CD4-positive, alpha-beta T cell treated with Interleukin-17A for 4 hours (primary cell): ENCODE results near the gene PRDM11.

Source experiments
- DNase-seq: peaks from one replicate; pipeline ENCODE4 v3.0.0-alpha.2; 2020; ENCODE audit warnings: mixed read lengths

PRDM11 gene

DNA sequence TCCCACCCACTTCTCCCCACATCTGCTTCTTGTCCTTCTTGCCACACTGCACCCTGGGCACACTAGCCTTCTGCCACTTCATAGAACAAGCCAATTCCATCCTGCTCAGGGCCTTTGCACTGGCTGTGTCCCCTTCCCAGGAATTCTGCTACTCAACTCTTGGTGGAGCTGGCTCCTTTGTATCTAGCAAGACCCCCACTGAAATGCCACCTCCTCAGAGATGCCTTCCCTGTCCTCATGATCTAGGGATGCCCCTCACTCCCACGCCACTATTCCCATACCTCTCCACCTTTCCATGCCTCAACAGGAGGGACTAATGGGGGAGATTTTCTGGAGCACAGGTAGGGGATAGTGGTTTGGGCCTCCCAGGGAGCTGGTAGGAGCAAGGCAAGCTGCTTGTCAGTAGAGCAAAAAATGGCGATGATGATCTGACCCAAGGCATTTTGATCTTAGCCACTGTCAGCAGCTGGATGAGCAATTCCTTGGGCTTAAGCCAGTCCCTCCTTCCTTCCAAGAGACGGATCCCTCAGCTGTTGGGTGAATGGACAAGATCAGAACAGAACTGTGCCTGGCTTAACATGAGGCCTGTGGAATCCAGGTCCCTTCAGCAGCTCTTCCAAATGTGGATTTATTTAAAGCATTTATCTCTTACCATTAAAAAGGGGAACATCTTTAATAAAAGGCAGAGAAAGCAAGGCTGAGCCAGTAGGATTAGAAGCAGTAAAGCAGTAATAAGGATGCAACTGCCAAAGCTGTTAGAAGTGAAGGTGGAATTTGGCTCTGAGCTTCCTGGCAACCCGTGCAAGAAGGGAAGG is 4.0 kb upstream of the PRDM11 start:
- no peak for DNase-seq

DNA sequence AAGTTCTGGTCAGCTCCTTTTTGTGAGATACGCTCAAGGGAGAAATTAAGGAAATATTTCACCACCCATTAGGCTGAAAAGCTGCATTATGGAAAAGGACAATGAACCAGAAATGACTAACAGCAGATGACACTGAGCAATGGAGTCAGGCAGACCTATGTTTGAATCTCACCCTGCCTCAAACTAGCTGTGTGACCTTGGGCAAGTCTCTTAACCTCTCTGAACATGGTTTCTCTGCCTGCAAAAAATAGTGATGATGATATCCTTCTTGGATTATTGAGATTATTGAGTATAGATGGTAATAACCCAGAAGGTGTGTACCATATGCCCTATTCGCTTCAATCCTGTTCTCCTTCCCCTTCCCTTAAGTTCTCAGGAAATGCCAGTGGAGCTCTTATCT is 2.9 kb upstream of the PRDM11 start:
- DNase-seq, result no peak

DNA sequence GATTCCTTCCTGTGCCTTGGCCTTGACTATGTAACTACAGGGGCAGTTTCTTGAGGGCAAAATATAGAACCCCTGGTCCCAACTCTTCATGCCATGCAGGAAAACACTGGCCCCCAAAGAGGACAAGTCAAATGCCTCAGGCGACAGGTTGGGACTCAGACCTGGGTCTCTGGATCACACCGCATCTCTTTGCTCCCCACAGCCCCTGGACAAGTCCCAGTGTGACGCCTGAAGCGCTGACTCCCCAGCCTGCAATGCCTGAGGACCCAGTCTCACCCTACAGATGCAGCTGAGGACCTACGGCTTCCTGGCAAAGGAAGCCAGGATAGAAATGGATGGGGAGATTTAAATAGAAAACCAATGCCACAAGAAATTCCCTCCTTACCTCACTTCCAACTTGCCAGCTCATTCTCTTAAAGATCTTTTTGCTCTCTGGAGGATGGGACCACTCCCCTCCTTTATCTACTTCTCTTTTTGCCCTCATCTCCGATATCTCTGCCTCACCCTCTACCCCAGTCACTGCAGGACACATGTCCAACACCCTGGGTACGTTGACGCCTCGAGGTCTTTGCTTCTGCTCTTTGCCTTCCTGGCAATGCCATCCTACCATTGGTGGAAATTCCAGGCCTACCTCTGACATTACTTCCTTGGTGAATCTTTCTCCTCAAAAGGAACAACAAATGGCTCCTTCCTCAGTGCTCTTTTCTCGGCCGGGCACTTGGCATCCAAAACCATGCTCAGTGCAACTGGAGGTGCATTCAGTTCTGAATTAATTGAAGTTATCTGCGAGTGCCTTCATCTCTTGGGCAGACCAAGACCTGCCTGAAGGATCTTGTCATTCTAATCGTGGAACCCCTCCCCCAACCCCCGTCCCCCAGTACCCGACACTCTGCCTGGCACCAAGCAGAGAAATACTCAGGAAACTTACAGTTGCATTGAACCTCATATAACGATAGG is 2.0 kb upstream of the PRDM11 start:
- DNase-seq, result no peak

DNA sequence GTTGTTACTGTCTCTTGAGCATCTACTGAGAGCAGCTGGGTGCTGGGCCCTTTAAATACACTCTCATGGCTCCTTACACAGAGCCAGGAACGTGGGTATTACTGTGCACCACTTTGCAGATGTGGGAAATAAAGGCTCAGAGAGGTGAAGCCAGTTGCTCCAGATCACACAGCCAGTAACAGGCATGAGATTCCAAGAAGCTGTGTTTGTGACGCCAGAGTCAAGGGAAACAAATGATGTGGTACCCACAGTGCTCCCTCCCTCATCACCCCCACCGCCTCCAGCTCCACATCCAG is 1.4 kb upstream of the PRDM11 start:
- DNase-seq, result no peak

DNA sequence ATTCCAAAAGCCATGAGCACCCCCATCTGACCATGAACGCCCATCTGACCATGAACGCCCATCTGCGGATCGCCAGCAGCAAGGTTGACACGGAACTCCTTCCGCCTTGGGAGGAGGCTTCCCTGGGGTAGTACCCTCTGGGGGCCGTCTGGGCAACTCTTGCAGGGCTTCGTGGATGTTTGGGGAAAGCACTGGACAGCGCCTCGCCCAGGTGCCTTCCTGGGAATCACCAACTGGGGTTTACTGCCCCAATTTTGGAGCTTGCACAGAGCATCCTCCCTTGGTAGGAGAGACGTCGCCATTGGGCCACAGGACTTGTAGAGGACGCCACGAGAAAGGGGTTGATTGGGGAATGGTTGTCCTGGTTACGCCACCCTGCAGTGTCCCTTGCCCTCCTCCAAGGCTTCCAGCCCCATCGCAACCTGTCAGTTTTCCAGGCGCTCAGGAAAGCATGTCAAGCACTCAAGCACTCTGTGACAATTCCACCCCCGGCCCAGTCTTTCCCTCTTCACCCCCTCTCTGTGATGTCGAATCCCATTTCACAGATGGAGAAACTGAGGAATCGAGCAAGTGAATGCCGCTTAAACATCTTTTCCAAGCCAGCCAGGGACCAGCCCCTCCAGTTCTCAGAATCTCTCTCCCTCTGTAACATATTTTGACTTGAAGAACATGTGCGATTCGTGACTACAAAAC is 914 bp upstream of the PRDM11 start:
- DNase-seq, result no peak

DNA sequence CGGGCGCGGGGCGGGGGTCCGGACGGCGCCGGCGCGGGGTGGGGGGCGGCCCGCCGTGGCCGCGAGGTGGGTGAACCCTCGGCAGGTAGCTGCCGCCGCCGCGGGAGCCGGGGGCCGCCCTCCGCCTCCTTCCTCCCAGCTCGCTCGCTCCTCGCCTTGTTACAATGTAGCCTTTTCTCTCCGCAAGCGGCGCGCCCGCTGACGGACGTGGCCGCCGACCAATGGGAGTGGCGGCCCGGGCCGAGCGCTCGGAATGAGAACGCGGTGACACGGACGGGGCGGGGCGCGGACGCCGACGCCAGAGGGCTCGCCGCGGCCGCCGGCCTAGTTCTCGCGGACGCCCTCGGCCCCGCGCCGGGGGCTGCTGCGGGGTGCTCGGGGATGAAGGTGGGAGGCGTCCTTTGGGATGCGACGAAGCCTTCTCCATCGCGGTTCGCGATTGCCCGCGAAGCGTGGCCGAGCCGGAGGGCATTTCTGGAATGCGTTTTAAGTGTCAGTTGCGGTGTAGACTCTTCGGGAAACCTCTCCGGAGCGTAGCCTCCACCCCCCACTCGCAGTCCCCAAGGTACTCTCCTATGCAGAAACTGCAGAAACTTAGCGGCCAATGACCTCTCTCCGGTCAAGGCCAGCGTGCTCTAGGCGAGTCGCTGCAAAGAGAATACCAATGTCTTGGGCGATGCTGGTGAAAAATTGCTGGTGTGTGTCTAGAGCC is 734 bp downstream of the PRDM11 start:
- peak; percentile 94 for DNase-seq

DNA sequence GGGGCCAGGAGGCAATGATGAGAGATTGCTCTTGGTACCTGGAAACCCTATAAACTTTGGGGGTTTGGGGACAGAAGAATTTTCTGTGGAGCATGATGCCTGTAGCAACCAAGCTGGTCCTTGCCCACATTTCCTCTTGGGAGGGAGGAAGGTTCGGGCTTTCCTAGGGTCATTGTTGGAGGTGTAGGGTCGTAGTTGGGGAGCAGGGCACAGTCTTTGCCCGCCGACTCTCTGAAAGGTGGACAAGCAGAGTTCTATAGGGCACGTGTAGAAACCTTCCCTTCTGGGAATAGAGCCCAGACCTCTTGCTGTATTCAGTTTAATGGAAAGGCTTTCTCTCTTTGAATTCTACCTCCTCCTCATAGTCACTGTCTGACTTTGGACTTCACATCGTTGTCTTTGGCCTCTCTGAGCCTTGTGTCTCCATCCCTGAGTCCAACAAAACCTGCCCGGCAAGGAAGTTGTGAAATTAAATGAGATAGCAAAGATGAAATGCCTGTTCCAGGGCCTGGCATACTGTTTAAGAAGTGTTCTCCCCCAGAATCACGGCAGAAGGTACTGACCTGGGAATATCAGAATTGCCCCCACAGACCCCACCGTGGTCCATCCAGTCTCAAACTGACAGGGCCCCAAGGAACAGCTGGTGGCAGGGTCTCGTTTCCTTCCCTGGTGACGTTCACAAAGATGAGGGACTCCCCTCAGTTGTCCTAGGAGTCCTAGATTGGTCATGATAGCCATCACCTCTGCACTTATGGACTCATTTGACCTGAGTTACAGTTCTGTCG is 1.6 kb downstream of the PRDM11 start:
- no peak for DNase-seq

DNA sequence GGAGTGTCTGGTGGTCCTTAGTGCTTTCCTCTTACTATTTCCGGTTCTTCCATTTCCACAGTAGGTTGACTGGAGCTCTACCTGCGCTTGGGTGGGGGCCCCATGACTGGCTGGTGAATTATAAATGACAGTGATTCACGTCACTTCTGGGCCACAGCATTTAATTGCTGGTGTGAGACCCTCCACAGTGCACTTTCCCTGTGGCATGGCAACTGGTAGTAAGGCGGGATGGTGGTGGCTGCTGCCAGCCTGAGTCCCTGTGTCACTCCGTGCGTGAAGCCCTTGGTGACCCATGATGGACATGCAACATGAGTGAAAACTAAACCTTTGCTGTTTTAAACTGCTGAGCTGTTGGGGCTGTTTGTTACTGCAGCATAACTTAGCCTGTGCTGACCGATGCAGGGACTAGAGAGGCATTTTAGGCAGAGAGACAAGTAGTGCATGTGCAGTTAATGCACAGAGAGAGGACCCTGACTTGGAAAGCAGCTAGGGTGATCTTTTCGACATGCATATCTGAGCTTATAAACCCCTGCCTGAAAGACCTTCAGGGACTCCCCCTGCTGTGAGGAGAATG is 3.1 kb downstream of the PRDM11 start:
- no peak for DNase-seq

DNA sequence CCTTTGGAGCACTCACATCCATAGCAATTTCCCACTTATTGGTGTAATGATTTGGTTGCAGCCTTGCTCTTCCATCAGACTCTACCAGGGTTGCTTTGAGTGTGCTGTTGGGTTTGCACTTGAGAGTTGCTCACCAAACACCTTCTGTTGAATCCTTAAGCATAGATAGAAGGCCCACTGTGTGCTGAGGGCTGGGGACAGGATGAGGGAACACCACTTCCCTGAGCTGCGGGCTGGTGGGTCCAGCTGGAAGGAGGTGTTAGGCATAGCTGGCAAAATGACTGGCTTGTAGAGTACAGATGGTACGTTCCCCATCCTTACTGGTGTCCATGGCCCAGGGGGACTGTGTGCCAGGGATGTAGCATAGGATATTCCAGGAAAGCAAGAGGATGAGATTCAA is 3.9 kb downstream of the PRDM11 start:
- DNase-seq, result no peak

DNA sequence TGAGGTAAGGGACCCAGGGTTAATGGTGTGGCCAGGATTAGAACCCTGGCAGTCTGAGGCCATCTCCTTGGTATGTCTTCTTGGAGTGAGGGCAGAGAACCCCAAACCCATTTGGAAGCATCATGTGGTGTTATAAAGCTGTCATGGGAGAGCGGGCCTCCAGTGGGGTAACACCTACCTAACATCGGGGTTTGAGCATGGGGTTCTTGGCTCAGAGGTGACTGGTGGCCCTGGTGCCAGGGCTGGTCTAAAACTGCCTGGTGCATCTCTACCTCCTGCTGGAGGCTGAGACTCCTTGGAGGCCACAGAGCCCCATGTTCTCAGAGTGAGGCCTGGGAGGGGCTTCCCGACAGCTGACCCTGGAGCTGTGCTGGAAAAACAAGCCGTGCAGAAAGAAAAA is 4.5 kb downstream of the PRDM11 start:
- DNase-seq, result no peak

DNA sequence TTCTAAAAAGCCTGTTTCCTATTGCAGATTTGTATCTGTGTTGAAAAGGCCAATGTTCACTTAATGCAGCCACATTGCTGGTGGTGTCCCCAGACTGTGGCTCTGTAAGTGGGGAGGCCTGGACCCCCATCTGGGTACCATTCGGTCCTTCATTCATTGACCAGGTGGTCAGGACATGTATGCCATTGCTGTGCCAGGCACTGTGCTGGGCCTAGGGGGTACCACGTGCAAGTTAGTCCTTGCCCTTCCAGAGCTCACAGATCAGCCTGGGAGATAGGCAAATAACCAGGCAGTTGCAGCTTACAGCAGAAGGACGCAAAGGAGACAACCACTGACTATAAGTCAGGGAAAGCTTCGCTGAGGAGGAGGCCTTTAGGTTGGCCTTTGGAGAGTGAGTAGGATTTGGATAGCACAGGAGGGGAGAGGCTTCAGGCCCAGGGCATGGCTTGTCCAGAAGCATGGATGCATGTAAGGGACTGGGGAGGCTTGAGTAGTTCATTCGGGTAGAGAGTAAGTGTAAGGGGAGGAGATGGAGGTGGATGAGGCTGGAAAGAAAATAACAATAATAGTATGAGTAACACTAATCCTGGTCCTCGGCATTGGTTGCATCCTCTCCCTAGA is 5.0 kb downstream of the PRDM11 start:
- DNase-seq, result no peak

DNA sequence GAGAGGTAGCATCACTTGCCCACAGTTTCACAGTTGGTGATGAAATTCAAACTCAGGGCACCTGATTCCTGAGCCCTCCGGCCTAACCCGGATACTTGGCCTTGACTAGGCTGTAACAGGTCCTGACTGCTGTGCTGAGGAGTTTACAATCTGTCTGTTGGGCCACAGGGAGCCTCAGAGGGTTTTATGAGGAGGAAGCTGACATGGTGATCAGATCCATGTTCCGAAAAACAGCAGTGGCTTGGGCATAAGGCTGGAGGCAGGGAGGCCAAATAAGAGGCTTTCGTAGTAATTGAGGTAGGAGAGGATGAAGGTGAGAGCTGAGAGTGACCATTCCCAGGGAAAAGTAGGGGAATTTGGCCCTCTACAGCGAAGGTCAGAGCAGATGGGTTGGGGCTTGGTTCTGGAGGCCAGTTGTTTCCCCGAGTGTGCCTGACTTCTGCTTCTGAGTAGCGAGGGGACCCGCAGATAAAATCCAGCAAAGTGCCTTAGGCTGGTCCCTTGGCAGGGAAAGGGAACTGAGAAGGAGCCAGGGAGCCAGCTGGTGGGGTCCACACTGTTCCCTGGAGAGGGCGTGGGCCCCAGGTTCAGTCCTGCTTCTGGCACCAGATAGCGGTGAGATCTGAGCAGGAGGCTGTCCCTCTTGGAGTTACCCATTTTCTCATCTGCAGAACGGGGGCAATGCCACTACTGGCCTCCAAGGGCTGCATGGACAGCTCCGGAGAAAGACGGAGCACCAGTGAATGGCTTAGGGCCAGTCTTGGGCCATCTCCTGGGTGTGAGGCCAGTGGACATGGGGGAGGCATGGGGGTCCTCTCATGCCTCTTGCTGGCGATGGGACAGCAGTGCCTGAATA is 6.5 kb downstream of the PRDM11 start:
- DNase-seq, result no peak

DNA sequence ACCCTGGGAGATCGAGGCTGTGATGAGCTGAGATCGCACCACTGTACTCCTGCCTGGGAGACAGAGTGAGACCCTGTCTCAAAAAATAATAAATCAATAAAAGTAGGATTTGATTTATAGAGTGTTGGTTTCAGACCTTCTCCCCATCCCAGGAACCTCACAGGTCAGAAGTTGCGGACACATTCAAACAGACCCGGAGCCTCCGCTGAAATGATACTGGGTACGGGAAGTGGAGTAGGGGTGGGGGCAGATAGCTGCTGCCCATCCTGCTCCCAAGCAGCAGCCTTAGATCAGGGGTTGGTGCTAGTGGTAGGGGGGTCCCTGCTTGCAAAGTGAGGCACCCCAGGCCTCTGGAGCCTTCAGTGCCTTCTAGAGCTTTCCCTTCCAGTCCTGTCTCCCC is 7.8 kb downstream of the PRDM11 start:
- no peak for DNase-seq

DNA sequence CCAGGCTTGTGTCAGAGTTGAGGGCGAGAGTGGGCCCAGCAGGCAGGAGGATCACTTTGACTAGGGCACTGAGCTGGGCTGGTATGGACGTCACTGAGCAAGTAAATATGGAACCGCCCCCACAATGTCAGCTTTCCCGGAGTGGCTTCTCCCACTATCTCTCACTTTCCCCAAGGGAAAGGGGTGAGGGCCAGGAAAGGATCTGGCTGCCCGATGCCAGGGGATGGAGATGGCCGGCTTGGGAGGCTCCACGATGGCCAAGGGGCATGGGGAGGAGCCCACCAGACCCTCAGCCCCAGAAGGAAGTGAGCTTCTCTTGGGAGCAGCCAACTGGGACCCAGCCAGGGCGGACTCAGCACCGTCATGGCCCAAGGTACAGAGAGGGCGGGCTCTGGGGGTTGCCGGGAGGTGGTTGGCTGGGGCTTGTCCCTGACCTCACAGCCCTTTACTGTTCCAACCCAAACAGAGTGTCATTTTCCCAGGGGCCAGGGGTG is 8.7 kb downstream of the PRDM11 start:
- DNase-seq, result no peak

DNA sequence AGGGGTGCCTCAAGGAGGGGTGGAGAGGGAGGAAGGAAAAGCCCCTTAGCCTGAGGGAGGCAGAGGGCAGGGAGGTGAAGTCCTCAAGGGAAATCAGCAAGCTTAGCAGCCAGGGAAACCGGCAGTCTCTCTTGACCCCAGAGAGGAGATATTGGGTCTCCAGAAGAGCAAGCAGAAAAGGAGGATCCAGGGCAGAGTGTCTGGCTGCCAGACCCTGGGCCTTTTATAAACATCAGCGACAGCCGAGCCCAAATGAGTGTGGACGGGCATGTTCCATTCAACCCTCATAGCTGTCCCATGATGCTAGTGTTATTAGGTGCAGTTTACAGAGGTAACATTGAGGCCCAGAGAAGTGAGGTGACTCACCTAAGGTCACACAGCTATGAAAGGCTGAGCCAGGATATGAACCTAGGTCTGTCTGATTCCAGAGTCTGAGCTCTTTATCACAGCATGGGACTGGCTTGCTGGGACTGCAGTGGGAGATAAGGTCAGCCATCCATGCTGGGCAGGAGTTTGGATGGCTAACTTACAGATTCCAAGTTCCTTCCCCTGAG is 9.3 kb downstream of the PRDM11 start:
- no peak for DNase-seq

DNA sequence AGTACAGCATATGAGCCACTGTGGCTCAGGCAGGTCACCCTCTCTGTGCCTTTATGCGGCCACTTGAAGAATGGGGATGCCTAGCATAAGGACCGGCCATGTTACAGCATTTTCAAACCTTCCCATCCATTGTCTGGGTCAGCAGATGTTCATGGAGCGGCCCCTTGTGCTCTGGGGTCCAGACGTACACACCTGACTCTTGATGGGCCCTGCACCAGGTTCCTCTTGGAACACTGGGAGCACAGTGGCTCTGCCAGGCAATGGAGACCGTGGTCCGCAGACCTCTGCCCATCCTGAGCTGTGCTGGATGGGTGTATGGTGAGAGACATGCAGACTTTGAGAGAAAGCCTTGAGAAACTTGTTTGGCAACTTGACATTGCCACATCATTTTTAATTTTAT is 9.8 kb downstream of the PRDM11 start:
- no peak for DNase-seq

DNA sequence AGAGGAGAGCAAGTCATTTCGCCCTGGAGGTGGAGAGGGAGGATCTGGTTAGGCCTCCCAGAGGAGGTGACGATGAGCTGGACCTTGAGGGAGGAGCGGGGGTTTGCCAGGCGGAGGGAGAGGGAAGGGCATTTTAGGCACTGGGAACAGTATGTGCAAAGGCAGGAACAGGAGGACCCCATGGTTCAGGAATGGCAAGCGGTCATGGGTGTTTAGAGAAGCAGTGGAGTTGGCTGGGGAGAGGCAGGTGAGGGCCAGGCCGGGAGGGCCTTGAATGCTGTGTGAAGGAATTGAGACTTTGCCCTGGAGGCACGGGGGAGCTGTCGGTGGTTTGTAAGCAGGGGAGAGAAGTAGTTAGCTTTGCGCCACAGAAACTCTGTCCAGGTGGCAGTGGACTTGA is 10.3 kb downstream of the PRDM11 start:
- DNase-seq, result no peak

DNA sequence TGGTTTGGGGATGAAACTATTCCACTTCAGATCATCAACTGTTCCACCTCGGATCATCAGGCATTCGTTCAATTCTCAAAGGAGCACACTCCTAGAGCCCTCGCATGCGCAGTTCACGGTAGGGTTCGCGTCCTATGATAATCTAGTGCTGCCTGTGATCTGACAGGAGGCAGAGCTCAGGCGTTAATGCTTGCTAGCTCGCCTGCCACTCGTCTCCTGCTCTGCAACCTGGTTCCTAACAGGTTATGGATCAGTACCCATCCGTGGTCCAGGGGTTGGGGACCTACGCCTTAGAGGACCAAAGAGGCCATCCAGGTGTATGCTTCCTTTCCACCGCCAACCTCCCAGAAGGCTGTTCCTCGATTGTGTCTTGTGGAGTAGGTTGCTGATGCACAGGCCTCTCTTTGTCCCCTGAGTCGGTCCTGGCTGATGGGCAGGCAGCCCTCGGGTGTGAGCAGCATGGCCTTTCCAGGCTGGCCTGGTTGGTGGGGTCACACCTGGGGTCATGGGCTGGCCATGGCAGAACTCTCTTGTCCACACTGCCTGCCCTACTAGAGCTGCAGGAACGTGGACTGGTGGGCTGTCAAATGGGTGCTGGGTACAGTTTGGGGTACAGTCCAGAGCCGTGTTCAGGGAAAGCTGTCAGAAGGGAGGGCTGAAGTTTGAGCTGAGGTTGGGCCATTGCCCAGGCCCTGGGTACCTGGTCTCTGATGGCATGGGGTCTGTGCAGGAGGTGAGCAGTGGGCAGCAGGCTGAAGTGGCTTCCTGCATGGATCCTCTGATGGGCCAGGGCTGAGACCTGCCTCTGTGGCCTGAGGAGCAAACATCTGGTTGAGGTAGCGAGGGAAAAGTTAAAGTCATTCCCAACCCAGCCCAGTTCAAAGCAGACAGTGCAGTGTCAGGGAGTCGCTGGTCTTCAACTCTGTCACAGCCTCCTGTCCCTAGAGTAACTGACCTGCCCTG is 11.1 kb downstream of the PRDM11 start:
- no peak for DNase-seq
